Measurements from ENCODE around the gene NLGN4Y.

DNA sequence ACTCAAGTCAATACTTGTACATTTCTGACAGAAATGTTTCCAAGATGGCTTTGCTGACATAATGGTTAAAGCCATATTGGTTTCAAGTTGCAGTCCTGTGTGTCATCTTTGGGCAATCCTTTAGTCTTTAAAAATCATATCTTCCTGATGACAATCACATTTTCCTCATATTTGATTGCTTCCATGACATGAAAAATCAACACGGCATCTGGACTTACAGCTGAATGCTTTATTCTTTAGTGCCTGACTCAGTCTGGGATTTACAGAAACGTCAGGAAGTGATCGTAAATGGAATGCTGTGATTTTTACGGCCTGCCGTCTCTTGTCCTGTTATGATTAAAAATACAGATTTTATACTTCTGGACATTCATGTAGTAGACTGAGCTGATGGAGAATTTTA lies 304.2 kb downstream of the NLGN4Y start:
- TF ChIP-seq EZH2 (IDR thresholded peaks at IDR 0.05) (no peak), POLR2AphosphoS5 (IDR thresholded peaks at IDR 0.05; ENCODE audit: borderline replicate concordance, low read depth, low read length) (no peak), FOXP2 (optimal IDR thresholded peaks at IDR 0.05; ENCODE audit: control extremely low read depth, extremely low read length, insufficient read depth) (no peak)

Measured in SK-N-MC (cell line).